Suppressor macrophage treated with lipopolysaccharide for 4 hours (primary cell): ENCODE measurements around the gene BCL7A.

Experiments used
- DNase-seq: peaks from one replicate; pipeline ENCODE4 v3.0.0-alpha.2; 2020

The BCL7A gene

GRCh38 chr12:122079532-122080081 lies 57.9 kb downstream of the BCL7A start:
- DNase-seq: peak; percentile 55

GRCh38 chr12:122080149-122081082 lies 58.7 kb downstream of the BCL7A start:
- peak; percentile 92 for DNase-seq

GRCh38 chr12:122081083-122081696 lies 59.5 kb downstream of the BCL7A start:
- peak; percentile 37 for DNase-seq

- peak; percentile 78 for DNase-seq
Observed at GRCh38 chr12:122081697-122082221, 60.1 kb downstream of the BCL7A start.

- no peak for DNase-seq
Observed at GRCh38 chr12:122082621-122083356, 61.1 kb downstream of the BCL7A start.

- no peak for DNase-seq
Observed at GRCh38 chr12:122084857-122085405, 63.2 kb downstream of the BCL7A start.

GRCh38 chr12:122085591-122085990 lies 63.9 kb downstream of the BCL7A start:
- DNase-seq: no peak

- no peak for DNase-seq
Observed at GRCh38 chr12:122086116-122086515, 64.4 kb downstream of the BCL7A start.

GRCh38 chr12:122086641-122087285 lies 65.1 kb downstream of the BCL7A start:
- DNase-seq: no peak

- DNase-seq: no peak
Observed at GRCh38 chr12:122087431-122088178, 65.9 kb downstream of the BCL7A start.

- DNase-seq: no peak
Observed at GRCh38 chr12:122088179-122088810, 66.6 kb downstream of the BCL7A start.

- no peak for DNase-seq
Observed at GRCh38 chr12:122089077-122089476, 67.4 kb downstream of the BCL7A start.

GRCh38 chr12:122090759-122091515 lies 69.3 kb downstream of the BCL7A start:
- no peak for DNase-seq

- DNase-seq: no peak
Observed at GRCh38 chr12:122093098-122093883, 71.6 kb downstream of the BCL7A start.

- no peak for DNase-seq
Observed at GRCh38 chr12:122094137-122094734, 72.6 kb downstream of the BCL7A start.

GRCh38 chr12:122094735-122095631 lies 73.3 kb downstream of the BCL7A start:
- no peak for DNase-seq

- no peak for DNase-seq
Observed at GRCh38 chr12:122096014-122096413, 74.3 kb downstream of the BCL7A start.
